HG02943 (cell line): ENCODE measurements around the gene HOXA13.

Source experiments
- ATAC-seq: cut with Tn5 transposase; IDR thresholded peaks from one replicate; pipeline ENCODE4 v1.9.1; 2021; ENCODE audit warnings: mild to moderate bottlenecking, low read depth, moderate library complexity; ENCODE audit not compliant: unreplicated experiment

Gene HOXA13

DNA sequence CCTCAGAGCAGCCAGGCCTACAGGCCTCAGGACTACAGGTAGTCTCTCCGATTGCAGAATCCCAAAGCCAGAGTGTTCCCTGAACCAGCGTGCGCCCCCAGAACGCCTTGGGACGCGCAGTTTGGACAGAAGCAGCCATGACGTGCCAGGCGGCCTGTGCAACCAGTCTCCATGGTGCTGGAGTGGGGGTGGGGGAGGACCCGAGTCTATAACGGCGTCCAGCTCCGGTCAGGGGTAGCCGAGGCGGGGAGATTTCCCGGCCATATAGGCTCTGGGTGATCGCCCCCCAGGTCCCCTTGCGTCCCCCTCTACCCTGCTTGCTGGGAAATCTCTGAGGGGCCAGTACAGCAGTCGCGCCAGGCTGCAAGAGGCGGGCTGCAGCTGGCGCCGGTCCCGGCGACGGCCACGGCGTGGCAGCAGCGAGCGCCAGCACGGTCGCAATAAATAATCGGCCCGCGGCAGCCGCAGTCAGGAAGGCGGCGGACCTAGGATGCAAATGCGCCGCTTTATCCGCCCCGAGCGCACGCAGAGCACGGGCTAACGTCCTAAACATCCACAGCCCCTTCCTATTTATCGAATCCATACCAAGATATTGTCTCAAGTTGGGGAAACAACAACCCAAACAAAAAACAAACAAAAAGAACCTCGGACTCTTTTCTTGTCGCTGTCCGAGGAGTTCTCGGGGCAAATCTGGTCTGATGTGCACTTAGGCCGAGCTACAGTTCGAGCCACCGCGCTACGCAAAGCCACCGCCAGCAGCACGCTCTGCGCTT, 49.1 kb downstream of the HOXA13 start:
- ATAC-seq: peak; percentile 69

DNA sequence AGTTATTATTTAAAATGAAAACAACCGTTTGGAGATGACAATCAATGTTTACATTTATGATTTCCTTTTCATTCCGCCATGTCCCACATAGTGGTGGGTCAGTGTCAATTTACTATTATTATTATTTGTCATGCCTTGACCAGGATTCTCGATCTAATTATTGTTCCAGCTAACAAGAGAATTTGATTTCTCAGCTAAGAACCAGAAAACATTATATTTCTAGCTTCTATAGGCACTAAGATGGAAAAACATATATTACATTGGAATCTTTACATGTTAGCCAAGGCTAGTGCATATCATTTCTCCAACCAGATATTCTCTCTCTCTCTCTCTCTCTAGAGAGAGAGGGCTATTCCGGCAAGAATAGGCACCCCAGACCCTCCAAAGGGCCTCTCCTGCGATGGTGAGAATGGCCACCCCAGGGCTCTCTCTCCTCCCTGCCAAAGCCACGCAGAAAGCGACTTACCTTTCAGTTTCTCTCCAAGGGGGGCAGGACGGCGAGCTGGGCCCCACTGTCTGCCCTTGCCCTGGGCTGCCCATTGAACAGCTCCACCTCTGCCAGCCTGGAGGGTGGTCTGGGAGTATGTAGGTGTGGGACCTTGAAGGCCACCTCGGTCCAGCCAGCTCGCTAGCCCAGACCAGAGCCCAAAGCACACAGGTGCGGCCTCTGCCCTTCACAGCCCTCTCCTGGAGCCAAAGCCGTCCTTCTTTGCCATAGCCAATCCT, 49.9 kb downstream of the HOXA13 start:
- peak; percentile 9 for ATAC-seq

DNA sequence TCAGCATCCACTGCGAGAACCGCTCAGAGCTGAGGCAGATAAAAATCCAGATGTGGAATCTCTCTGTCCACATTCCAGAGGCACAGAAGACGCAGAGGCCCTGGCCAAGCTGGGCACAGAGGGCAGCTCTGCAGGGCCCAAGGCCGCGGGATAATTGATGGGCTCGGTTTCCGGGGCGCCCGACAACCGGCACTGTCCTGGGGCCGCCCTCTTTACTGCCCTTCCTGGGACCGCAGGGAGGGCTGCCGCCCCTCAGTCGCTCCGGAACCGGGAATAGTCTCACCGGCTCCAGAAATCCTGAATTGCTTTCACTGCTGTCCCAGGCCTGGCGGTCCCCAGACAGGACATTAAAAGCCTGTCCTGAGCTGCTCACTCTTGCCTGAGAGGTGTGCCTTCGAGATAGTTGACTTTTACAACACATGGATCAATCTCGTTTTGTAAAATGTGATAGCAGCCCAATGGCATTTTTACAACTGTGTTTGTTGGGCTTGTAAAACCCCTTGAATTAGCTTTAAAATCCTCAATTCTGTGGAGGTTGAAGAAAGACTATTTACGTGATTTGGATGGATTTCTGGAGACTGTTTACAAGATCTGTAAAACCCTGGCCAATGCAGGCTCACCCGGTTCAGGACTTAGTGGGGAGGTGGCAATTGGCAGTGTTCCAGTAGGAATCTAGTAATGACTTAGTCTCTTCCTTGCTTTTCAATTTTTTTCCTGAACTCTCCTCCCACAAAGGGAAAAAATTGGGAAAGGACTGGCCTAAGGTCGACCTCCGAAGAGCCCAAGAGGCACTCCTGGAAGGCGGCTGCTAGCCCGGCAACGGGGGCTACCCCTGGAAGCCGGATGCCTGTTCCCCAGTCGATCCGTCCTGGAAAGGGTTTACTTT, 50.9 kb downstream of the HOXA13 start:
- no peak for ATAC-seq

- no peak for ATAC-seq
These were observed 51.7 kb downstream of the HOXA13 start for GRCh38 chr7:27148031-27148755.

DNA sequence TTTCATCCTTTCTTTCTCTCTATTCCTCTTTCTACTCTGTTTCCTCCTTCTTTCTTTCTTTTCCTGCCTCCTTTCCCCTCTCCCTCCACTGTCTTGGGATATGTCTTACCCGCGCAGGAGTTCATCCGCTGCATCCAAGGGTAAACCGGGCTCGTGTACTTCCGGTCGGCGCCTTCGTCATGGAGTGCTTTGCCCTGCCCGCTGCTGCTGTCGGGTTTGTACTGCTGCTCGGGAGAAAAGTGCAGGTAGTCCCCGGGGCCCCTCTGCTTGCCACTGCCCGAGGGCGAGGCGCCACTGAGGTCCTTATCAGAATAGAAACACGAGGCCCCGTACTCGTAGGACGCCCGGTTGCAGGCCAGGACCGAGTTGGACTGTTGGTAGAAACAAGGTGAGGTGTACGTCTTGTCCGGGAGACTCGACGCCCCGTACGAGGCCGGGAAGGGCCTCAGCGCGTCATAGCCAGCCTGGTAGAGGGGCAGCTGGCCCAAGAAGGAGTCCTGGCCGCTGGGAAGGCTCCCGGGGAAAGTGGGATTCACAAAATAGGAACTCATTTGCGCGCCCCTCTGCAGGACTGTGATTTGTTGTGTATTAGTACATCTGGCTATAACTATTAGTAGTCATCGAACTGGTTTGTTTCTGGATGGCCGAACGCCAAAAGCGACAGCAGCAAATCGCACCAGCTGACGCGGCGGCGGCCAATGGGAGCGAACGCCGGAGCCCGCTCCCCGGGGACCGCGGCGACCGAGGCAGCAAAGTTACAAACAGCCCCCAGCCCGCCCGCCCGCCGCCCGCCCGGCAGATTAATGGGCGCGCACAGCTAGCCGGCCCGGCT, 52.5 kb downstream of the HOXA13 start, which contains the start of gene HOXA6:
Gene HOXA6, minus strand, starts transcription at position 576 of the 832 bp plus-strand sequence. Its CDS starts 25 bp downstream, at position 551.
- ATAC-seq: no peak

DNA sequence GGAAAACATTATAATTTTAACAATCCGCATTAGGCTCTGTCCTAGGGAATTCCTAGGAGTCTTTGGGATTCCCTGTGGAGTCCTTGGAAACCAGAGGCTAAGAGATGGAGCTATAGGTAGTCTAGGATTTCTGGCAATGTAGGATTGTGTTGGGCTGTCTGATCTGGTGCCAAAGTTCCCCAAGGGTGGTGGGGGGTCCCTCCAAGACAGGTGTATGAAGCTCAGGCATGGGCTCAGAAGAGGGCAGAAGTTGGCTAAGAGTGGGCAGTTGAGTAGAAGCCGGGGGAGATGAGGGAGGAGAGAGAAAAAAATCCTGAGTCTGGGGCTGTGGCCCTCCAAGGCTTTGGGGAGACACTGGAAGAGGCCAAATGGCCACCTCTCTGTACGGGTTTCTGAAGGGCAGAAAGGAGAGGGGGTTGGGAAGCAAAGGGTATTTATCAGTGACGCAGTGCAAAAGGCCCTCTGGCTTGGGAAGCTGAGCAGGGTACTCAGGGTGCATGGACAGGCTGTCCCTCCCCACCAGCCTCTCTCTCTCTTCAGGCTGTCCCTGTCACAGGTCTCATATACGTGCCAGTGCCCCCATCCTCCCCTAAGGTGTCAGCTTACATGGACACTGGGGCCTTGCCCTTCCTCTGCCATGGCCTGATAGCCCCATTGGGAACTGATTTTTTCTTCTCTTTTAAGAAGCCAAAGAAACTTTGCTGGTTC, 53.2 kb downstream of the HOXA13 start:
- no peak for ATAC-seq

GRCh38 chr7:27145914-27146412, 53.9 kb downstream of the HOXA13 start:
- ATAC-seq: no peak

DNA sequence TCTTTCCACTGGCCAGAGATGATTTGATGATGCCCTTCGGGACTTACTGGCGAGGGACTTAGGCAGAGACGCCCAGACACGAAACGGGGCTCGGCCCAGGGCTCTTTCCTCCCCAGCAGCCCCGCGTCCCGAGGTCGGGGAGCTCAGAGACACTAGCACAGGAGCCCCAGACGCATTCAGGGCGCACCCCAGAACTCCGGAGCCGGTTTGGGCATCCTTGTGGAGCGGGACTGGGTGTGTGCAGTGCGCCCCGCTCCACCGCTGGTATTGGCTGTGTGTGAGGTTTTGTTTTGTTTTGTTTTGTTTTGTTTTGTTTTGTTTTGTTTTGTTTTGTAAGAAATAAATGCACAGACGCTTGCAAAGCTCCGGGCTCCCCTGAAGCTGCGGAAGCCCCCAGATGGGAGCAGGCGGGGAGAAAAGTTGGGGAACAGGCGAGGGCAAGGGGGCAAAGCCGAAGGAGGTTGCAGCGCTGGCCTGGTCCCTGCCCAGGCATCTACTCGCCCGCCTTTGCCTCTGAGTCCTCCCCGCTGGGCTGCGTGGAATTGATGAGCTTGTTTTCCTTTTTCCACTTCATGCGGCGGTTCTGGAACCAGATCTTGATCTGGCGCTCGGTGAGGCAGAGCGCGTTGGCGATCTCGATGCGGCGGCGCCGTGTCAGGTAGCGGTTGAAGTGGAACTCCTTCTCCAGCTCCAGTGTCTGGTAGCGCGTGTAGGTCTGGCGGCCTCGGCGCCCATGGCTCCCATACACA, 54.6 kb downstream of the HOXA13 start:
- no peak for ATAC-seq

DNA sequence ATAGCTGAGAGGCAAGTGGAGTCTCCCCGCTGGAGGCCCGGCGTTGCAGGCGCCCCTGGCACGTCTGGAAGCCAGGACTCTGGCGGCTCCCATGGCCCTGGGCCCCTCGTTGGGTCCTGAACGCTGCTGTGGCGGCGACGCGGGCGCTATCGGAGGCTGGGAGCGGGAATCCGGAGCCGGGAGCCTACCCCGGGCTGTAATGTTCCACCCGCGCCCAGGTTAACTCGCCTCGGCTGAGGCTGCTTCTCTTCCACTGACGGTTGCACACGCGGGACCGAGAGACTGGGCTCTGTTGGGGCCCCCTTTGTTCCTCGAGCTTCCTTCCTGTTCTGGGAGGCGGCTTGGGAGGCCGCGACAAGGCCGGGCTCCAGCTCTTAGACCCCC, 55.1 kb downstream of the HOXA13 start:
- no peak for ATAC-seq
